GM18505 (cell line): ENCODE results near the gene AKAP3.

Experiments
- ATAC-seq: cut with Tn5 transposase; IDR thresholded peaks from one replicate; pipeline ENCODE4 v1.9.1; 2021; ENCODE audit not compliant: unreplicated experiment
- POLR2A ChIP-seq: IDR thresholded peaks from 4 replicates; pipeline ENCODE4 v1.6.1; 2011; ENCODE audit warnings: borderline replicate concordance; ENCODE audit not compliant: insufficient read depth, insufficient read length; ENCODE audit errors: extremely low read depth

AKAP3 gene

GRCh38 chr12:4648501-4649357 is at the start of gene AKAP3, which contains the start of gene NDUFA9:
AKAP3 (minus strand) TSS chr12:4649051; CDS start chr12:4638196, 10,855 bp downstream.
NDUFA9 (plus strand) TSS chr12:4649114; CDS start chr12:4649127, 13 bp downstream.
- peak; percentile 94 for TF ChIP-seq POLR2A
- peak; percentile 74 for ATAC-seq

GRCh38 chr12:4690760-4691159 is 41.9 kb upstream of the AKAP3 start:
- TF ChIP-seq POLR2A, result no peak
- no peak for ATAC-seq

- TF ChIP-seq POLR2A, result no peak
- ATAC-seq, result no peak
These were observed 36.5 kb upstream of the AKAP3 start for GRCh38 chr12:4685317-4685716.

GRCh38 chr12:4681732-4682131 is 32.9 kb upstream of the AKAP3 start:
- TF ChIP-seq POLR2A, result no peak
- no peak for ATAC-seq

GRCh38 chr12:4679711-4680110 is 30.9 kb upstream of the AKAP3 start:
- no peak for TF ChIP-seq POLR2A
- ATAC-seq, result no peak

GRCh38 chr12:4665236-4665635 is 16.4 kb upstream of the AKAP3 start:
- no peak for TF ChIP-seq POLR2A
- ATAC-seq, result no peak

- ATAC-seq, result no peak
These were observed 15.2 kb upstream of the AKAP3 start for GRCh38 chr12:4663971-4664505.

GRCh38 chr12:4653691-4654090 is 4.8 kb upstream of the AKAP3 start:
- ATAC-seq, result no peak
- TF ChIP-seq POLR2A, result no peak

More at GRCh38 chr12:4663971-4664505, 15.2 kb upstream of the AKAP3 start:
- no peak for TF ChIP-seq POLR2A

GRCh38 chr12:4653257-4653656 is 4.4 kb upstream of the AKAP3 start:
- ATAC-seq, result no peak
- TF ChIP-seq POLR2A, result no peak

- ATAC-seq, result no peak
- no peak for TF ChIP-seq POLR2A
These were observed 459 bp upstream of the AKAP3 start for GRCh38 chr12:4649358-4649661.

GRCh38 chr12:4648104-4648500 is 749 bp downstream of the AKAP3 start:
- TF ChIP-seq POLR2A, result peak; percentile 32
- ATAC-seq, result no peak

GRCh38 chr12:4645023-4645422 is 3.8 kb downstream of the AKAP3 start:
- TF ChIP-seq POLR2A, result no peak
- no peak for ATAC-seq

GRCh38 chr12:4643747-4644146 is 5.1 kb downstream of the AKAP3 start:
- no peak for ATAC-seq
- TF ChIP-seq POLR2A, result no peak

- no peak for ATAC-seq
- no peak for TF ChIP-seq POLR2A
These were observed 18.6 kb downstream of the AKAP3 start for GRCh38 chr12:4630262-4630661.
